Keratinocyte (primary cell): ENCODE data around the gene GSK3A.

Source experiments
- CTCF ChIP-seq, 3 experiments: IDR thresholded peaks in 1 of 3; conservative IDR thresholded peaks in 1 of 3; optimal IDR thresholded peaks in 1 of 3; 2 replicates in 2 of 3; 3 replicates in 1 of 3; pipeline versions ENCODE3 to v1.5.1; 2011; ENCODE audit warnings: low read length in 3 of 3, mild to moderate bottlenecking in 3 of 3, moderate library complexity in 2 of 3, control low read depth in 1 of 3, inconsistent platforms in 1 of 3; ENCODE audit not compliant: insufficient read depth in 2 of 3; ENCODE audit errors: extremely low read depth in 1 of 3
- EZH2 ChIP-seq: IDR thresholded peaks from one replicate; pipeline ENCODE4 v1.6.1; 2012; ENCODE audit warnings: inconsistent platforms, mild to moderate bottlenecking, low read length, moderate library complexity

- TF ChIP-seq CTCF (optimal IDR thresholded peaks at IDR 0.05 in 1 of 3, IDR thresholded peaks at IDR 0.05 in 1 of 3, conservative IDR thresholded peaks at IDR 0.05 in 1 of 3; ENCODE audit: extremely low read depth in 1 of 3, insufficient read depth in 2 of 3, low read length in 3 of 3) (no peak), EZH2 (no peak)
Observed at GRCh38 chr19:42249769-42250168, 7.4 kb upstream of the GSK3A start.
